Colonic mucosa (tissue), 4 donors: ENCODE data around the gene CLSTN3. TPM values are rescaled to one million over a fixed set of nuclear protein-coding genes. Genes with fewer than 3 reads are reported as not detected.

ENCODE experiments used
- DNase-seq: peaks from one replicate; pipeline ENCODE4 v3.0.0-alpha.2; 2020
- H3K27ac ChIP-seq: fragments of 200-600 bp; one replicate; pipeline ENCODE4 v1.8.0; 2021
- H3K27me3 ChIP-seq: fragments of 200-600 bp; one replicate; pipeline ENCODE4 v1.8.0; 2021
- H3K36me3 ChIP-seq: fragments of 200-600 bp; one replicate; pipeline ENCODE4 v1.8.0; 2021
- H3K4me1 ChIP-seq: fragments of 200-600 bp; one replicate; pipeline ENCODE4 v1.8.0; 2021; ENCODE audit warnings: mild to moderate bottlenecking
- H3K4me3 ChIP-seq: fragments of 200-600 bp; one replicate; pipeline ENCODE4 v1.8.0; 2021
- H3K9ac ChIP-seq, 2 donors: one replicate each; pipeline ENCODE4 v1.7.0; 2013; ENCODE audit warnings: control low read depth in 2 of 2, low read depth in 2 of 2, low read length in 2 of 2
- H3K9me3 ChIP-seq: fragments of 200-600 bp; one replicate; pipeline ENCODE4 v1.8.0; 2021
- intact Hi-C: fragments of 100-400 bp; cut with DNase I; formaldehyde crosslinking; loops from one replicate; pipeline ENCODE4 v1.14.1; 2022
- total RNA-seq, 2 donors: library from RNA; stranded (reverse); fragmentation: NEBNext Ultra II Directional in 1 of 2; extraction: Animal tissue kit (Norgen Biotek cat#: 25700) in 1 of 2; gene quantifications; one replicate each; pipeline ENCODE4 v1.2.1, GENCODE V29; 2021
- TF ChIP-seq, protein P1 (sequence below): fragments of 200-600 bp; IDR thresholded peaks from one replicate; pipeline ENCODE4 v1.8.0; 2022; ENCODE audit warnings: antibody characterized with exemption, mild to moderate bottlenecking
- donor health status: healthy.
- donor health status: DM: no; HTN: no; CAD: no.
- donor health status: DM: no; HTN: no; CAD: no.

The CLSTN3 gene
- total RNA-seq, 2 donors from 2014 or later, result 13.6 to 17.0 TPM

DNA sequence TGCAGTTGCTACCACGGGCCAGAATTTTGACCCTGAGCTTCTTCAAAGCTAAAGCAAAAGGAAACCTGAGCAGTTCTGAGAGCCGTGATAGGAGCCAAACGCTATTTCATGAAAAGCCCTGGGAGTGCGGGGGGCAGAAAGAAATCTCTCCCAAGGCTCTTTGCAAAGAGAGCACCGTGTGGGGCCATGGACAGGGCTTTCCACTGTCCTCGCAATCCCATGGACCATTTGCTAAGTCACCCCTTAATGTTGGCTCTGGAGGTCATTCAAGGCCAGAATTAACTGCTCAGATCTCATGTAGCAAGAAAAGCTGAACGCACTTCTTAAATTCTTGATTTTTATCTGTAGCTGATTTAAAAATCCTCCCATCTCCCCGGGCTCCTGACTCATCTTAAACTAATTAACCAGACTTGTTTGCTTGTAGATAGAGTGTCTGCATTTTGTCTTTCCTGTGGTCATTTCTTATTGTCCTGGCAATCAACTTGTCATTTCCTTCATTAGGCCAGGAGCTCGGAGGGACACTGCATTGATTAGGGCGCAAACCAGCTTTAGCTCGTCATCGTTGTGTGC is 24.8 kb downstream of the CLSTN3 start:
- TF ChIP-seq, protein P1, sequence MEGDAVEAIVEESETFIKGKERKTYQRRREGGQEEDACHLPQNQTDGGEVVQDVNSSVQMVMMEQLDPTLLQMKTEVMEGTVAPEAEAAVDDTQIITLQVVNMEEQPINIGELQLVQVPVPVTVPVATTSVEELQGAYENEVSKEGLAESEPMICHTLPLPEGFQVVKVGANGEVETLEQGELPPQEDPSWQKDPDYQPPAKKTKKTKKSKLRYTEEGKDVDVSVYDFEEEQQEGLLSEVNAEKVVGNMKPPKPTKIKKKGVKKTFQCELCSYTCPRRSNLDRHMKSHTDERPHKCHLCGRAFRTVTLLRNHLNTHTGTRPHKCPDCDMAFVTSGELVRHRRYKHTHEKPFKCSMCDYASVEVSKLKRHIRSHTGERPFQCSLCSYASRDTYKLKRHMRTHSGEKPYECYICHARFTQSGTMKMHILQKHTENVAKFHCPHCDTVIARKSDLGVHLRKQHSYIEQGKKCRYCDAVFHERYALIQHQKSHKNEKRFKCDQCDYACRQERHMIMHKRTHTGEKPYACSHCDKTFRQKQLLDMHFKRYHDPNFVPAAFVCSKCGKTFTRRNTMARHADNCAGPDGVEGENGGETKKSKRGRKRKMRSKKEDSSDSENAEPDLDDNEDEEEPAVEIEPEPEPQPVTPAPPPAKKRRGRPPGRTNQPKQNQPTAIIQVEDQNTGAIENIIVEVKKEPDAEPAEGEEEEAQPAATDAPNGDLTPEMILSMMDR, result no peak
- Histone ChIP-seq H3K4me3 (no peak overlapping the region), H3K9ac (no peak overlapping the region), H3K27me3 (no peaks in the 10 kb centered on the region), H3K36me3 (no peaks in the 10 kb centered on the region), H3K9me3 (no peaks in the 10 kb centered on the region), H3K4me1 (no peaks in the 10 kb centered on the region), H3K27ac (no peak overlapping the region)
- no peak for DNase-seq
- intact Hi-C loops, result no loop called here

DNA sequence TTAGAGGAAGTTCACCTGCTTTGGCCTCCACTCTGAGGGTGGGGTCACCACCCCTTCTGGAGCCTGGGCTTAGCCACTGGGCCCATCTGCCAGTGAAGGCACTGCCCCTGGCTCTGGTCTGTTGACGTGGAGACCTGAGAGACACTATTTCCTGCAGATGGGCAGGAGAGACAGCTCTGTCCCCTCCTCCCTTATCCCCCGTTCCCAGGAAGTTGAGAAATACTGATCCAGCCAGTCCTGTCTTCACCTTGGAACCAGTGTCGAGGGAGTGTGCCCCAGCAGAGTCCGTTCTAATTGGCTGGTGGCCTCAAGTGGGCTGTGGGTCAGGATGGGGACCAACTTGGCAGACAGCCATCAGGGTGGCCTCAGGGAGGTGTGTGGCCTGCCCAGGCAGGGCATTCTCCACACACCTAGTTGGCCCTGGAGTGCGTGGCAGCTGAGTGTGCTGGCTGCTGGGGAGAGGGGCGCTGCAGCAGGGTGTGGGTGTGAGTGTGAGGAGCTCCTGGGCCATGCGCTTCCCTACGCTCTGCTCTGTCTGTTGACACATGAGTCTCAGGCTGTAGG is 25.4 kb downstream of the CLSTN3 start:
- Histone ChIP-seq H3K9ac (no peak overlapping the region), H3K4me1 (no peaks in the 10 kb centered on the region), H3K27me3 (no peaks in the 10 kb centered on the region), H3K36me3 (no peaks in the 10 kb centered on the region), H3K4me3 (no peak overlapping the region), H3K9me3 (no peaks in the 10 kb centered on the region), H3K27ac (no peak overlapping the region)
- intact Hi-C loops, result no loop called here
- TF ChIP-seq, protein P1, result no peak
- DNase-seq, result no peak

- no peaks in the 10 kb centered on the region for H3K4me1 ChIP-seq
- TF ChIP-seq, protein P1, result no peak
- H3K9ac ChIP-seq, result no peak overlapping the region
- H3K36me3 ChIP-seq, result no peaks in the 10 kb centered on the region
- H3K4me3 ChIP-seq, result no peak overlapping the region
- H3K27me3 ChIP-seq, result no peaks in the 10 kb centered on the region
- no peaks in the 10 kb centered on the region for H3K9me3 ChIP-seq
- DNase-seq, result no peak
- intact Hi-C loops, result no loop called here
- H3K27ac ChIP-seq, result no peak overlapping the region
Observed at GRCh38 chr12:7156259-7157197, 26.4 kb downstream of the CLSTN3 start.

DNA sequence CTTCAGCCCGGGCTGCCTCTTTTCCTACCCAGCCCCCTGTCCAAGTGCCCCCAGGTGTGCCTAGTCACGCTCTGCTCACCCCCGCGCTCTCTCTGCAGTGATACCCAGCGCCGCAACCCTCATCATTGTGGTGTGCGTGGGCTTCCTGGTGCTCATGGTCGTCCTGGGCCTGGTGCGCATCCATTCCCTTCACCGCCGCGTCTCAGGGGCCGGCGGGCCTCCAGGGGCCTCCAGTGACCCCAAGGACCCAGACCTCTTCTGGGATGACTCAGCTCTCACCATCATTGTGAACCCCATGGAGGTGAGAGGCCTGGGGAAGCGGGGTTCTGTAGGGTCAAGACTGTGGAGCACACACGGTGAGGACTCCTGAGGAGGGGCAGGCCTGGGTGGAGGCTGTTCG is 27.2 kb downstream of the CLSTN3 start:
- H3K36me3 ChIP-seq, result no peaks in the 10 kb centered on the region
- no peaks in the 10 kb centered on the region for H3K27me3 ChIP-seq

More for the DNA sequence above, 27.2 kb downstream of the CLSTN3 start:
- H3K9me3 ChIP-seq, result no peaks in the 10 kb centered on the region
- no peaks in the 10 kb centered on the region for H3K4me1 ChIP-seq
- H3K9ac ChIP-seq, result no peak overlapping the region
- TF ChIP-seq, protein P1, result no peak
- H3K27ac ChIP-seq, result no peak overlapping the region
- intact Hi-C loops, result no loop called here
- no peak for DNase-seq
- H3K4me3 ChIP-seq, result no peak overlapping the region
